ENCODE measurements around the gene DENR. TPM values are rescaled to one million over a fixed set of nuclear protein-coding genes. Genes with fewer than 3 reads are reported as not detected.

The DENR gene
- total and polyA plus RNA-seq, 2 of the 8 experiments (the other 6 are each of a cell fraction or from before 2014, with no cell fraction given), result 26.9 to 84.0 TPM

DNA sequence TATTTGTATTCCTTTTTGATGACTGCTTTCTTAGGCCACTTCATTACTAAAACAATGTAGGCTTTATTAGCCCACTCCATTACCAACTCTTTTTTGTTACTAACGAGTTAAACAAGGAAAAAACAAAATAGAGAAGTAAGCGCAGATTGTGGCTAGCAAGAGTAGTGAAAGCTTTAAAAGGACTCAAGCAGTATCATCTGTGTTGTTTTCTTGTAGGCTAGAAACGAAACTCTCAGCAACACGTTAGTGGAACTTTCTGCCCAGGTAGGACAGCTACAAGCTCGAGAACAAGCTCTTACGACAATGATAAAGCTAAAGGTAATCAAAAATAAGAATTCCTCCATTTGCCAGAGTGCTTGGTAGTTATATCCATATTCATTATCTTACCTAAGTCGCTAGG, 32.9 kb downstream of the DENR start:
- H2BK15ac ChIP-seq (ENCODE audit: low read length), result no peak overlapping the region
- no peak for TF ChIP-seq TEAD4 (IDR thresholded peaks at IDR 0.05; ENCODE audit: low read depth, low read length)
- TF ChIP-seq SIN3A (conservative IDR thresholded peaks at IDR 0.05 in 1 of 2, IDR thresholded peaks at IDR 0.05 in 1 of 2; ENCODE audit: low read depth in 1 of 2, low read length in 2 of 2), result no peak
- no peak for TF ChIP-seq TCF12 (IDR thresholded peaks at IDR 0.05; ENCODE audit: low read depth, low read length)
- no peak for TF ChIP-seq BCL11A (IDR thresholded peaks at IDR 0.05; ENCODE audit: low read depth in 2 of 2, low read length in 2 of 2)
- TF ChIP-seq BACH1 (IDR thresholded peaks at IDR 0.05; ENCODE audit: low read length), result no peak
- TF ChIP-seq SP2 (IDR thresholded peaks at IDR 0.05; ENCODE audit: low read length), result no peak
- TF ChIP-seq CBX5 (IDR thresholded peaks at IDR 0.05; ENCODE audit: low read depth, low read length), result no peak
- TF ChIP-seq TAF1 (IDR thresholded peaks at IDR 0.05; ENCODE audit: low read depth, low read length), result no peak
- TF ChIP-seq CHD1 (IDR thresholded peaks at IDR 0.05; ENCODE audit: low read depth, low read length), result no peak
- TF ChIP-seq CBX8 (IDR thresholded peaks at IDR 0.05; ENCODE audit: borderline replicate concordance, low read depth, low read length), result no peak
- no peak for TF ChIP-seq POLR2AphosphoS5 (IDR thresholded peaks at IDR 0.05; ENCODE audit: low read depth, low read length)
- TF ChIP-seq RXRA (IDR thresholded peaks at IDR 0.05; ENCODE audit: insufficient read depth, low read depth, low read length), result no peak
- TF ChIP-seq SRF (IDR thresholded peaks at IDR 0.05; ENCODE audit: low read depth, low read length), result no peak
- H3K27me3 ChIP-seq (replicated peaks in 1 of 4; ENCODE audit: control insufficient read depth in 3 of 4, extremely low read depth in 1 of 4, insufficient read depth in 3 of 4, low read length in 3 of 4), result no peaks in the 10 kb centered on the region
- no peak overlapping the region for H4K91ac ChIP-seq (replicated peaks; ENCODE audit: insufficient read length, low read length)
- H4K8ac ChIP-seq (ENCODE audit: extremely low read depth, insufficient read depth, low read length), result no peak overlapping the region
- no peaks in the 10 kb centered on the region for H4K20me1 ChIP-seq (replicated peaks in 1 of 2; ENCODE audit: control insufficient read depth in 1 of 2, insufficient read depth in 2 of 2, low read length in 2 of 2)
- H3K4ac ChIP-seq (replicated peaks; ENCODE audit: insufficient read length, low read depth, low read length), result no peak overlapping the region
- H2AK5ac ChIP-seq (ENCODE audit: low read depth, low read length), result no peak overlapping the region
- no peak overlapping the region for H3K4me3 ChIP-seq (ENCODE audit: extremely low read depth in 1 of 4, insufficient read depth in 2 of 4, low read depth in 3 of 4, low read length in 4 of 4)
- H3K23ac ChIP-seq (ENCODE audit: insufficient read length), result no peak overlapping the region
- ChIA-PET CTCF (ENCODE audit: partially characterized antibody) (interaction anchor here (0.9 to 1.0 kb wide), 2 partner anchors 9 to 125 kb away, joined by 3 read pairs; no protein-coding TSS in a partner anchor), POLR2A (ENCODE audit: partially characterized antibody) (no interaction called here)
- no peak overlapping the region for H3K14ac ChIP-seq (ENCODE audit: insufficient read length)
- no peak overlapping the region for H4K5ac ChIP-seq (ENCODE audit: insufficient read length, low read depth, low read length)
- H3K27ac ChIP-seq (ENCODE audit: low read depth, low read length), result no peak overlapping the region
- no peaks in the 10 kb centered on the region for H3K79me2 ChIP-seq (ENCODE audit: control insufficient read depth in 1 of 2, insufficient read depth in 2 of 2, low read length in 2 of 2)
- no peak overlapping the region for H2BK12ac ChIP-seq (ENCODE audit: low read depth, low read length)
- H2BK120ac ChIP-seq (replicated peaks; ENCODE audit: low read depth, low read length), result no peak overlapping the region
- 85% methylated on average over 7 of the region's 7 CpGs; no CpG with 5 or more reads in 1 of the 2 experiments for WGBS, 2 experiments (ENCODE audit: extremely low coverage in 1 of 2, insufficient coverage in 1 of 2, insufficient read length in 1 of 2, insufficient replicate concordance in 2 of 2, low coverage in 1 of 2, low lambda C conversion rate in 2 of 2, missing lambda C conversion rate in 1 of 2)
- H3K18ac ChIP-seq (ENCODE audit: extremely low read depth, low read length), result no peak overlapping the region
- no peaks in the 10 kb centered on the region for H3K79me1 ChIP-seq (ENCODE audit: low read depth, low read length)
- no peak overlapping the region for H3K4me2 ChIP-seq (ENCODE audit: insufficient read depth in 1 of 2, low read depth in 2 of 2, low read length in 2 of 2)
- H3K4me1 ChIP-seq (replicated peaks in 1 of 4; ENCODE audit: control insufficient read depth in 3 of 4, insufficient read depth in 4 of 4, low read length in 3 of 4), result peaks cover 0 to under 1% (median 0%) of the 10 kb centered on the region in 4 experiments; a peak in 1 of 7 replicates
- H3K9ac ChIP-seq (replicated peaks in 1 of 4; ENCODE audit: extremely low read depth in 1 of 4, low read depth in 3 of 4, low read length in 3 of 4), result no peak overlapping the region
- no peak overlapping the region for H3K56ac ChIP-seq (replicated peaks; ENCODE audit: insufficient read length, low read depth, low read length)
- no peak overlapping the region for H2BK20ac ChIP-seq (ENCODE audit: low read length)
- no peaks in the 10 kb centered on the region for H3K36me3 ChIP-seq (ENCODE audit: control insufficient read depth in 2 of 4, insufficient read depth in 4 of 4, low read length in 3 of 4)
- H3K9me3 ChIP-seq (ENCODE audit: insufficient read depth in 2 of 2, low read depth in 1 of 2, low read length in 1 of 2), result no peaks in the 10 kb centered on the region
- H3K23me2 ChIP-seq (ENCODE audit: low read depth, low read length), result no peaks in the 10 kb centered on the region
- FAIRE-seq (no peak), DNase-seq (ENCODE audit: low read depth in 1 of 2, low spot score in 2 of 2) (no peak)
- H2BK5ac ChIP-seq (ENCODE audit: low read depth, low read length), result no peak overlapping the region
- no peak overlapping the region for H2AFZ ChIP-seq (ENCODE audit: low read length)

All from H1 (cell line).